K562 treated with DMSO at 1 percent for 48 hours (cell line): ENCODE measurements around the gene SMIM9. TPM values are rescaled to one million over a fixed set of nuclear protein-coding genes. Genes with fewer than 3 reads are reported as not detected.

Experiments
- total RNA-seq: library from RNA; unstranded; fragments of 300-600 nt; gene quantifications from 2 replicates; pipeline ENCODE4 v1.2.3, GENCODE V29; 2022; ENCODE audit warnings: low replicate concordance; ENCODE audit errors: extremely low read depth

The SMIM9 gene
- total RNA-seq, result not detected in 2 replicates

GRCh38 chrX:154834562-154834961, at the start of gene SMIM9:
SMIM9 (minus strand) TSS chrX:154834662; CDS start chrX:154830856, 3,806 bp downstream.

GRCh38 chrX:154804957-154805695, 29.3 kb downstream of the SMIM9 start, which contains the start of gene MPP1:
MPP1 (minus strand) TSS chrX:154805485; CDS start chrX:154805373, 112 bp downstream.

Other genes with a start within 250 kb of the SMIM9 start
- not detected in 2 replicates for gene CTAG1A, start 249.5 kb downstream of the SMIM9 start, total RNA-seq
- gene CTAG1B, start 215.4 kb downstream of the SMIM9 start, total RNA-seq, result not detected in 2 replicates
- gene CTAG2, start 181.1 kb downstream of the SMIM9 start, total RNA-seq, result not detected in 2 replicates
- gene GAB3, start 83.6 kb downstream of the SMIM9 start, total RNA-seq, result not detected in 2 replicates
- gene DKC1, start 71.8 kb downstream of the SMIM9 start, total RNA-seq, result not detected in 2 replicates
- gene MPP1, start 29.2 kb downstream of the SMIM9 start, total RNA-seq, result not detected in 2 replicates
- not detected in 2 replicates for gene F8A1, start 51.7 kb upstream of the SMIM9 start, total RNA-seq
- gene F8, start 188.1 kb upstream of the SMIM9 start, total RNA-seq, result not detected in 2 replicates
- not detected in 2 replicates for gene FUNDC2, start 192.2 kb upstream of the SMIM9 start, total RNA-seq
- gene CMC4, start 236.5 kb upstream of the SMIM9 start, total RNA-seq, result not detected in 2 replicates
- not detected in 2 replicates for gene MTCP1, start 236.5 kb upstream of the SMIM9 start, total RNA-seq
- not detected in 2 replicates for gene BRCC3, start 236.8 kb upstream of the SMIM9 start, total RNA-seq